Neural cell (in vitro differentiated cells): Measurements from ENCODE around the gene RASGRP4. TPM values are rescaled to one million over a fixed set of nuclear protein-coding genes. Genes with fewer than 3 reads are reported as not detected.

Source experiments
- H2AFZ ChIP-seq: fragments of 200-600, 300-800 bp; sonication (generic), shearing (Covaris generic); 2 replicates; pipeline ENCODE4 v1.6.0; 2014; ENCODE audit warnings: low read depth, mild to moderate bottlenecking, antibody characterized with exemption, low read length, moderate library complexity
- H3F3A ChIP-seq: fragments of 200-600 bp; shearing (Covaris generic); 2 replicates; pipeline ENCODE4 v1.6.1; 2016; ENCODE audit warnings: mild to moderate bottlenecking, moderate library complexity, mixed read lengths, antibody characterized with exemption, low read length; ENCODE audit not compliant: insufficient read depth, poor library complexity, severe bottlenecking
- H3K27ac ChIP-seq: fragments of 200-600, 300-800 bp; sonication (generic), shearing (Covaris generic); 2 replicates; pipeline ENCODE4 v1.5.1; 2014; ENCODE audit warnings: mild to moderate bottlenecking, low read length, moderate library complexity
- H3K27me3 ChIP-seq: fragments of 300-800, 200-600 bp; sonication (generic), shearing (Covaris generic); 2 replicates; pipeline ENCODE4 v1.6.0; 2014; ENCODE audit warnings: mild to moderate bottlenecking, low read depth, low read length, moderate library complexity; ENCODE audit not compliant: insufficient read depth
- H3K36me3 ChIP-seq: fragments of 300-800, 200-600 bp; sonication (generic), shearing (Covaris generic); 2 replicates; pipeline ENCODE4 v1.5.1; 2014; ENCODE audit warnings: mild to moderate bottlenecking, antibody characterized with exemption, low read length, moderate library complexity; ENCODE audit not compliant: insufficient read depth
- H3K4me2 ChIP-seq: fragments of 300-800, 200-600 bp; sonication (generic), shearing (Covaris generic); 2 replicates; pipeline ENCODE4 v1.6.0; 2014; ENCODE audit warnings: mild to moderate bottlenecking, low read length
- H3K4me3 ChIP-seq: fragments of 300-800, 200-600 bp; sonication (generic), shearing (Covaris generic); 2 replicates; pipeline ENCODE4 v1.5.1; 2014; ENCODE audit warnings: mild to moderate bottlenecking, low read length, moderate library complexity
- H3K79me2 ChIP-seq: fragments of 200-600 bp; shearing (Covaris generic); replicated peaks from 2 replicates; pipeline ENCODE4 v1.6.0; 2014; ENCODE audit warnings: mild to moderate bottlenecking, low read length, moderate library complexity; ENCODE audit not compliant: insufficient read depth
- H3K9ac ChIP-seq: fragments of 300-800, 200-600 bp; sonication (generic), shearing (Covaris generic); 2 replicates; pipeline ENCODE4 v1.6.1; 2016; ENCODE audit warnings: mild to moderate bottlenecking, low read length, mixed read lengths
- H3K9me2 ChIP-seq: fragments of 200-600 bp; shearing (Covaris generic); 2 replicates; pipeline ENCODE4 v1.6.1; 2016; ENCODE audit warnings: mild to moderate bottlenecking, low read length, mixed read lengths; ENCODE audit not compliant: insufficient read depth
- H3K9me3 ChIP-seq: fragments of 200-600, 300-800 bp; sonication (generic), shearing (Covaris generic); 2 replicates; pipeline ENCODE4 v1.6.1; 2016; ENCODE audit warnings: mild to moderate bottlenecking, mixed run types, low read length, moderate library complexity, mixed read lengths
- H4K20me1 ChIP-seq: fragments of 200-600 bp; shearing (Covaris generic); 2 replicates; pipeline ENCODE4 v1.6.1; 2016; ENCODE audit warnings: mild to moderate bottlenecking, mixed run types; ENCODE audit not compliant: insufficient read depth
- EP300 ChIP-seq: fragments of 450-650 bp; conservative IDR thresholded peaks from 2 replicates; pipeline ENCODE4 v1.6.1; 2014; ENCODE audit warnings: antibody characterized with exemption, mild to moderate bottlenecking, moderate library complexity; ENCODE audit not compliant: poor library complexity, severe bottlenecking
- EZH2 ChIP-seq: fragments of 200-600, 300-800 bp; shearing (Covaris generic), sonication (generic); IDR thresholded peaks from 2 replicates; pipeline ENCODE4 v1.6.1; 2014; ENCODE audit warnings: antibody characterized with exemption, low read length, borderline replicate concordance, mild to moderate bottlenecking; ENCODE audit not compliant: insufficient read depth, poor library complexity, severe bottlenecking
- MXI1 ChIP-seq: fragments of 450-650 bp; conservative IDR thresholded peaks from 2 replicates; pipeline ENCODE4 v1.6.1; 2014; ENCODE audit warnings: antibody characterized with exemption, mild to moderate bottlenecking; ENCODE audit not compliant: poor library complexity, severe bottlenecking
- POLR2AphosphoS5 ChIP-seq: IDR thresholded peaks from 2 replicates; pipeline ENCODE4 v1.6.1; 2012
- RAD21 ChIP-seq: fragments of 450-650 bp; conservative IDR thresholded peaks from 2 replicates; pipeline ENCODE4 v1.6.1; 2014; ENCODE audit warnings: antibody characterized with exemption, mild to moderate bottlenecking, moderate library complexity
- SMC3 ChIP-seq: fragments of 450-650 bp; conservative IDR thresholded peaks from 2 replicates; pipeline ENCODE4 v1.6.1; 2014; ENCODE audit warnings: antibody characterized with exemption, mild to moderate bottlenecking, moderate library complexity; ENCODE audit not compliant: poor library complexity
- TAF1 ChIP-seq: IDR thresholded peaks from 2 replicates; pipeline ENCODE4 v1.6.1; 2012; ENCODE audit warnings: low read depth
- polyA plus RNA-seq: library from polyadenylated mRNA; depleted of rRNA; stranded (reverse); fragments of >200 nt; gene quantifications from 2 replicates; pipeline ENCODE4 v1.2.3, GENCODE V29; 2014
- TF ChIP-seq, protein P1 (sequence below): IDR thresholded peaks from 2 replicates; pipeline ENCODE4 v1.6.1; 2012; ENCODE audit warnings: borderline replicate concordance
- TF ChIP-seq, protein P2 (sequence below): fragments of 450-650 bp; IDR thresholded peaks from 2 replicates; pipeline ENCODE4 v1.5.1; 2014; ENCODE audit warnings: antibody characterized with exemption, mild to moderate bottlenecking, moderate library complexity; ENCODE audit not compliant: poor library complexity, severe bottlenecking

The RASGRP4 gene
- polyA plus RNA-seq, 1 donor from 2014 or later: not detected

GRCh38 chr19:38417146-38417543, 8.9 kb downstream of the RASGRP4 start:
- H3K36me3 ChIP-seq: no peaks in the 10 kb centered on the region
- TF ChIP-seq TAF1 (no peak), EZH2 (no peak), EP300 (no peak), SMC3 (no peak), POLR2AphosphoS5 (no peak), MXI1 (no peak), RAD21 (no peak)
- TF ChIP-seq, protein P1, sequence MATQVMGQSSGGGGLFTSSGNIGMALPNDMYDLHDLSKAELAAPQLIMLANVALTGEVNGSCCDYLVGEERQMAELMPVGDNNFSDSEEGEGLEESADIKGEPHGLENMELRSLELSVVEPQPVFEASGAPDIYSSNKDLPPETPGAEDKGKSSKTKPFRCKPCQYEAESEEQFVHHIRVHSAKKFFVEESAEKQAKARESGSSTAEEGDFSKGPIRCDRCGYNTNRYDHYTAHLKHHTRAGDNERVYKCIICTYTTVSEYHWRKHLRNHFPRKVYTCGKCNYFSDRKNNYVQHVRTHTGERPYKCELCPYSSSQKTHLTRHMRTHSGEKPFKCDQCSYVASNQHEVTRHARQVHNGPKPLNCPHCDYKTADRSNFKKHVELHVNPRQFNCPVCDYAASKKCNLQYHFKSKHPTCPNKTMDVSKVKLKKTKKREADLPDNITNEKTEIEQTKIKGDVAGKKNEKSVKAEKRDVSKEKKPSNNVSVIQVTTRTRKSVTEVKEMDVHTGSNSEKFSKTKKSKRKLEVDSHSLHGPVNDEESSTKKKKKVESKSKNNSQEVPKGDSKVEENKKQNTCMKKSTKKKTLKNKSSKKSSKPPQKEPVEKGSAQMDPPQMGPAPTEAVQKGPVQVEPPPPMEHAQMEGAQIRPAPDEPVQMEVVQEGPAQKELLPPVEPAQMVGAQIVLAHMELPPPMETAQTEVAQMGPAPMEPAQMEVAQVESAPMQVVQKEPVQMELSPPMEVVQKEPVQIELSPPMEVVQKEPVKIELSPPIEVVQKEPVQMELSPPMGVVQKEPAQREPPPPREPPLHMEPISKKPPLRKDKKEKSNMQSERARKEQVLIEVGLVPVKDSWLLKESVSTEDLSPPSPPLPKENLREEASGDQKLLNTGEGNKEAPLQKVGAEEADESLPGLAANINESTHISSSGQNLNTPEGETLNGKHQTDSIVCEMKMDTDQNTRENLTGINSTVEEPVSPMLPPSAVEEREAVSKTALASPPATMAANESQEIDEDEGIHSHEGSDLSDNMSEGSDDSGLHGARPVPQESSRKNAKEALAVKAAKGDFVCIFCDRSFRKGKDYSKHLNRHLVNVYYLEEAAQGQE: no peak
- TF ChIP-seq, protein P2, sequence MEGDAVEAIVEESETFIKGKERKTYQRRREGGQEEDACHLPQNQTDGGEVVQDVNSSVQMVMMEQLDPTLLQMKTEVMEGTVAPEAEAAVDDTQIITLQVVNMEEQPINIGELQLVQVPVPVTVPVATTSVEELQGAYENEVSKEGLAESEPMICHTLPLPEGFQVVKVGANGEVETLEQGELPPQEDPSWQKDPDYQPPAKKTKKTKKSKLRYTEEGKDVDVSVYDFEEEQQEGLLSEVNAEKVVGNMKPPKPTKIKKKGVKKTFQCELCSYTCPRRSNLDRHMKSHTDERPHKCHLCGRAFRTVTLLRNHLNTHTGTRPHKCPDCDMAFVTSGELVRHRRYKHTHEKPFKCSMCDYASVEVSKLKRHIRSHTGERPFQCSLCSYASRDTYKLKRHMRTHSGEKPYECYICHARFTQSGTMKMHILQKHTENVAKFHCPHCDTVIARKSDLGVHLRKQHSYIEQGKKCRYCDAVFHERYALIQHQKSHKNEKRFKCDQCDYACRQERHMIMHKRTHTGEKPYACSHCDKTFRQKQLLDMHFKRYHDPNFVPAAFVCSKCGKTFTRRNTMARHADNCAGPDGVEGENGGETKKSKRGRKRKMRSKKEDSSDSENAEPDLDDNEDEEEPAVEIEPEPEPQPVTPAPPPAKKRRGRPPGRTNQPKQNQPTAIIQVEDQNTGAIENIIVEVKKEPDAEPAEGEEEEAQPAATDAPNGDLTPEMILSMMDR: no peak
- no peaks in the 10 kb centered on the region for H3K27me3 ChIP-seq
- H3K9me3 ChIP-seq: no peaks in the 10 kb centered on the region
- no peak overlapping the region for H3K27ac ChIP-seq
- no peak overlapping the region for H3K4me3 ChIP-seq
- H3K4me2 ChIP-seq: no peak overlapping the region
- H4K20me1 ChIP-seq: no peaks in the 10 kb centered on the region
- no peak overlapping the region for H3K9ac ChIP-seq
- H3K9me2 ChIP-seq: no peaks in the 10 kb centered on the region
- H3F3A ChIP-seq: no peaks in the 10 kb centered on the region
- H3K79me2 ChIP-seq: no peaks in the 10 kb centered on the region
- no peak overlapping the region for H2AFZ ChIP-seq

GRCh38 chr19:38413416-38413815, 12.6 kb downstream of the RASGRP4 start:
- no peaks in the 10 kb centered on the region for H3K9me3 ChIP-seq
- H3K4me2 ChIP-seq: no peak overlapping the region
- H3K9me2 ChIP-seq: no peaks in the 10 kb centered on the region
- H3K27me3 ChIP-seq: no peaks in the 10 kb centered on the region
- H3F3A ChIP-seq: no peaks in the 10 kb centered on the region
- H3K79me2 ChIP-seq: no peaks in the 10 kb centered on the region
- TF ChIP-seq, protein P1: no peak
- TF ChIP-seq EZH2 (no peak), RAD21 (no peak), SMC3 (no peak), TAF1 (no peak)
- H3K4me3 ChIP-seq: no peak overlapping the region
- H3K36me3 ChIP-seq: no peaks in the 10 kb centered on the region
- H3K27ac ChIP-seq: no peak overlapping the region
- no peak overlapping the region for H3K9ac ChIP-seq
- H2AFZ ChIP-seq: no peak overlapping the region
- H4K20me1 ChIP-seq: no peaks in the 10 kb centered on the region
